GM11168 (cell line): ENCODE measurements around the gene GABARAPL1.
"Not testable (repeated sequence)": the region's sequence is repeated elsewhere in the genome, so short reads cannot be mapped to it uniquely, and the experiment has no call there.

Experiments
- in situ Hi-C: fragments of 300-500 bp; cut with MboI; formaldehyde crosslinking; loops from one replicate; pipeline ENCODE4 v1.12.0; 2022; ENCODE audit warnings: low sequenced_read_pairs; ENCODE audit not compliant: unreplicated experiment

Gene GABARAPL1

GRCh38 chr12:10196210-10196609, 16.5 kb upstream of the GABARAPL1 start:
- in situ Hi-C loops, result no loop called here

GRCh38 chr12:10197879-10198278, 14.8 kb upstream of the GABARAPL1 start:
- in situ Hi-C loops, result no loop called here

GRCh38 chr12:10204495-10204894, 8.2 kb upstream of the GABARAPL1 start:
- in situ Hi-C loops, result not testable (repeated sequence)

- in situ Hi-C loops, result no loop called here
Observed at GRCh38 chr12:10205220-10205807, 7.4 kb upstream of the GABARAPL1 start.

- in situ Hi-C loops, result no loop called here
Observed at GRCh38 chr12:10207136-10207535, 5.5 kb upstream of the GABARAPL1 start.

- in situ Hi-C loops, result no loop called here
Observed at GRCh38 chr12:10210225-10210624, 2.5 kb upstream of the GABARAPL1 start.

- in situ Hi-C loops, result no loop called here
Observed at GRCh38 chr12:10211101-10211939, 1.4 kb upstream of the GABARAPL1 start.

GRCh38 chr12:10211940-10212738, 538 bp upstream of the GABARAPL1 start:
- in situ Hi-C loops, result no loop called here

GRCh38 chr12:10213168-10214135, 775 bp downstream of the GABARAPL1 start:
- in situ Hi-C loops, result no loop called here

- in situ Hi-C loops, result no loop called here
Observed at GRCh38 chr12:10214136-10214894, 1.6 kb downstream of the GABARAPL1 start.

GRCh38 chr12:10214895-10215267, 2.2 kb downstream of the GABARAPL1 start:
- in situ Hi-C loops, result no loop called here

- in situ Hi-C loops, result no loop called here
Observed at GRCh38 chr12:10215436-10215835, 2.8 kb downstream of the GABARAPL1 start.

- in situ Hi-C loops, result not testable (repeated sequence)
Observed at GRCh38 chr12:10215946-10216345, 3.3 kb downstream of the GABARAPL1 start.

GRCh38 chr12:10218021-10218420, 5.3 kb downstream of the GABARAPL1 start:
- in situ Hi-C loops, result no loop called here

GRCh38 chr12:10220398-10221077, 7.9 kb downstream of the GABARAPL1 start:
- in situ Hi-C loops, result no loop called here

GRCh38 chr12:10221846-10222245, 9.2 kb downstream of the GABARAPL1 start:
- in situ Hi-C loops, result no loop called here

GRCh38 chr12:10223208-10223607, 10.5 kb downstream of the GABARAPL1 start:
- in situ Hi-C loops, result no loop called here

GRCh38 chr12:10225426-10225825, 12.7 kb downstream of the GABARAPL1 start:
- in situ Hi-C loops, result not testable (repeated sequence)

- in situ Hi-C loops, result no loop called here
Observed at GRCh38 chr12:10226086-10226485, 13.4 kb downstream of the GABARAPL1 start.
